LHCN-M2 (cell line): ENCODE measurements around the gene TTC21A. TPM values are rescaled to one million over a fixed set of nuclear protein-coding genes. Genes with fewer than 3 reads are reported as not detected.
"Not testable (repeated sequence)": the region's sequence is repeated elsewhere in the genome, so short reads cannot be mapped to it uniquely, and the experiment has no call there.

ENCODE experiments used
- DNase-seq: peaks from one replicate; pipeline ENCODE4 v3.0.0-alpha.2; 2012; ENCODE audit warnings: low read depth
- polyA plus RNA-seq: library from polyadenylated mRNA; unstranded; fragments of >200 nt; gene quantifications from one replicate; pipeline ENCODE4 v1.2.1, GENCODE V29; 2012; ENCODE audit warnings: missing spikeins
- total RNA-seq: library from RNA; depleted of rRNA; stranded (reverse); fragments of >200 nt; gene quantifications from 2 replicates; pipeline ENCODE4 v1.2.3, GENCODE V29; 2014; rRNA removed

Gene TTC21A
- 1.3 and 1.5 TPM in 2 replicates for total RNA-seq
- 1.0 TPM for polyA plus RNA-seq

- DNase-seq: peak; percentile 84
Observed at GRCh38 chr3:39107388-39108199, at the start of gene TTC21A, which contains the start of gene GORASP1. Gene TTC21A (plus strand): TSS chr3:39107680. CDS start chr3:39107838, 158 bp downstream. Gene GORASP1 (minus strand): TSS chr3:39107627. CDS start chr3:39107541, 86 bp downstream.

- not testable (repeated sequence) for DNase-seq
Observed at GRCh38 chr3:39061228-39061627, 46.3 kb upstream of the TTC21A start.

GRCh38 chr3:39062180-39062579 is 45.3 kb upstream of the TTC21A start:
- no peak for DNase-seq

- no peak for DNase-seq
Observed at GRCh38 chr3:39063143-39063542, 44.3 kb upstream of the TTC21A start.

DNA sequence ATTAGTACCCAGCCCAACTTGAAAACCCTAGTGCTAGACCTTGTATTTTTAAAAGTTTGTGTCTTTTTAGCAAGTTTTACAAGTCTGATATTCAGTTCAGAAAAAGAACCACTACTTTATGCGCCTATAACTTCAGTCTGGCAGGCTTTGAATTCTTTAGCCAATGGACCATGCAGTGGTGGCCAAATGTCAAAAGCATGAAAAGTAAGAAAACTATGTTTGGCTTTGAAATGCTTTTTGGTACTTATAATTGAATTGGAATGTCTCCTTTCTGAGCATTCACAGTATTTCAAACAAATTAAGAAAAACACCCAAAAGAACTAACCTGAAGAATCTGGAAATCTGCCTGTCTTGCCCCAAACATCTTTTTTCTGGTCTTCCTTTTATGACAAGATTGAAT is 42.8 kb upstream of the TTC21A start:
- DNase-seq: no peak

- DNase-seq: peak; percentile 18
Observed at GRCh38 chr3:39065197-39065596, 42.3 kb upstream of the TTC21A start.

DNA sequence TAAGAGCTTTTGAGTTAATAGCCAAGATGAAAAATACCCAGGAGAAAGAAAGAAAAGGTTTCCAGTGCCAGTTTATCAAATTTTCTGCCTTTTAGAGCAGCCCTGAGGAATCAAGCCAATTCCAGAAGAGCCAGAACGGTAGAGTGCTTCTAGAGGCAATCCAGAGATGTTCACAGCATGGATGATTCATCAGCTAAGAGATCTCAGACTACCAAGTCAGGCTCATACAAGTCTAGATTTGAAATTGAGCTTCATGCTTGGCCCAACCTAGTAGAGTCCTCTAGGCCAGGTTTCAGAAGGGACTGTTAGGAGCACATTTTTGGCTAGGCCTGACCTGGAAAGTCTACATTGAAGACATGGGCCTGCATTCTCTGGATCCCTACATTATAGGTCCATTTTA is 40.2 kb upstream of the TTC21A start:
- DNase-seq: no peak

DNA sequence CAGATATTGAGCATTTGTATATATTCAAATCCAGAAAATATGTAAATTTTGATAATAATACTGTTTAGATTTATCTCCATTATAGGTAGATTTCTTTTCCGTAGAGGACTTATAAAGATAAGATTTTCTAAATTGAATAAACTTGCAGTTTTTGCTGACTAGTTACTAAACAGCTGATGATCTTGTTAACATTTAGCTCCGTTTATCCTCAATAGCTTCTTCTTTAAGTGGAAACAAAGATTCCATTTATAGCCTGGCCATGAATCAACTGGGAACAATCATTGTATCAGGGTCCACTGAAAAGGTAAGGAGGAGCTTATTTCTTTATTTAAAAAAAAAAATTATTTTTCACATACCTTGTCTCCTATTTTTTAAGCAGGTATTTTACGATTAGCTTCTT is 38.9 kb upstream of the TTC21A start:
- DNase-seq: no peak

DNA sequence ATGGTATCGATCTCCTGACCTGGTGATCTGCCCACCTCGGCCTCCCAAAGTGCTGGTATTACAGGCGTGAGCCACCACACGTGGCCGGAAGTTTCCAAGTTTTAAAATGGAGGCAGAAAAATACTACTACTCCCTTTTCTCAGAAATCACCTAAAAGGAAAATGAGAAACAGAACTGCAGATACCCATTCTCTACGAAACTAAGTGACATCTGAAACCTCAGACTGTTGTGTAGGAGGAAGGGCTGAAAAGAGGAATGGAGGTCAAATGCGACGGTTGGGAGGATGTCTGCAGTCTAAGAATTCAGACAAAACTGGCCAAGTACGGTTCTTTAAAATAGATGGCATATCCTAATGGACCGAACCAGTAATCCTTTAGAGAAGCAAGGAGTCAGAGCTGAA is 31.6 kb upstream of the TTC21A start:
- DNase-seq: no peak

GRCh38 chr3:39079530-39079929 is 27.9 kb upstream of the TTC21A start:
- no peak for DNase-seq

DNA sequence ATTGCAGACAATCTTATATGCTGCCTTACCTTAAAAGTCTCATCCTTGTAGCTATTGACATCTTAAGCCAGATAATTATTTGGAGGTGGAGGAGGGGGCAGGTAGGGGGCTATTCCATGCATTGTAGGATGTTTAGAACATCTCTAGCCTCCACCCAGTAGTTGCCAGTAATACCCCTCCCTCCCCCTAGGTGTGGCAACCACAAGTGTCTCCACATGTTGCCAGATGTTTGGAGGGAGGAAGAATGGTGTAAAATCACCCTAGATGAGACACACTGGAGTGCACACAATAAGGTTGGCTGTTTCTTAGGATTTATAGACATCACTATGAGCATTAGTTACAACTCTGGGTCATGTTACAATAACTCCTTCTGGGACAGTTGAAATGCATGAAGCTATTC is 27.5 kb upstream of the TTC21A start:
- no peak for DNase-seq

DNA sequence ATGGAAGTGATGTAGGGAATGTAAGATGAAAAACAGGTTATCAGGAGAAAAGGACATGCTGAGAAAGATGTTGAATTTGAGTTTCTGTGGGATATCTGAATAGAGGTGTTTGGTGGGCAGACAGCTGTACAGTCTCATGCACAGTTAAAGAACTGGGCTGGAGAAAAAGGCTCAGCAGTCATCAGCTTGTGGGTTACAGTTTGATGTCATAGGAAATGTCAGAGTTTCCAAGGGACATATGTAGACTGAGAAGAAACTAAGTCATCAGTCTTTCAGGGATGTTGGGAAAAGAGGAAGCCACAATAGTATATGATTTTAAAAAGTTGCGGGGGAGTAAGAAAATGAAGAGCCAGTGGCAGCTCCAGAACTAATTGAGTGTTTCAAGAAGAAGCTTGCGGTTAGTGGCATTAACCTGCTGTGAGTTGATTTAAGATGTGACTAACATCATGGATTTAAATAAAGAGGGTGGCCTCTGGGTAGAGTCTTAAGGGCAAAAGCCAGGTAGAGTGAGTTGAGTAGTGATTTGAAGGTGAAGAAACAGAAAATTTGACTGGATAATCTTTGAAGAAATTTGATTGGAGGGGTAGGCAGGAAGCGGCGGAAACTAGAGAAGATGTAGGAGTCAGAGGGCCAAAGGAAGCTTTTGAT is 24.7 kb upstream of the TTC21A start:
- DNase-seq: no peak

DNA sequence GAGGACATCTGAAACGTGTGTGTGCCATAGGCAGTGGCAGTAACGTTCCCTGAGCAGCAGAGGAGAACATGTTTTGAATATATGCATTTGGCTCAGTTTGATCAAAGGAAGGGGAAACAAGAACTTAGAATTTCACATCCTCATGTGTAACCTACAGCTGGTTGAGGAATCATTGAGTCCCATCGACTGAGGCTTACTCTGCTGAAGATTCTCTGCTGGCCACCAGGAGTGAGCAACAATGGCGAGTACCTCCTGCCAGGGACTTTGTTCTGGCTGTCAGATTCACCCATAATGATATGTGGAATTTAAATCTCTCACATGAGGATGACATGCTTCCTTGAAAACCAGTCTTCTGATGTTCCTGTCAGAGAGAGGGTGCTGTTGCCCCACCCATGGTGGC is 21.3 kb upstream of the TTC21A start:
- DNase-seq: no peak

DNA sequence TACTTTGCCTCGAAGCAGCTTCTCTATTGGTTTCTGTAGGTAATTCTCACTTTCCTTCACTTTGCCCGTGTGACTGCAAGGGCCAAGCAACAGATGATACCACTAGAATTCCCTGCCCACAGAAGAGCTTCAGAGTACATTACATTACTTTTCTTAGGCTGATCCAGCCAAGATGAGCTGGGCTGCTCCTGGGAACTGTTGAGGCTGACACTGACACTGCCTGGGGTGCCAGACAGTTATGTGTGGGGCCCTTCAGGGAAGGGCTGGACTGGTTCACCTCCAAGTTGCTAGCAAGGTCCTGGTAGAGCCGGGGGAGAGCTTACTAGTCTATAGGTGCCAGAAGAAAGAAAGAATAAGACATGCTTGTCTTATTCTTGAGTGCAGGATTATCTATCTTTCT is 19.0 kb upstream of the TTC21A start:
- DNase-seq: no peak

DNA sequence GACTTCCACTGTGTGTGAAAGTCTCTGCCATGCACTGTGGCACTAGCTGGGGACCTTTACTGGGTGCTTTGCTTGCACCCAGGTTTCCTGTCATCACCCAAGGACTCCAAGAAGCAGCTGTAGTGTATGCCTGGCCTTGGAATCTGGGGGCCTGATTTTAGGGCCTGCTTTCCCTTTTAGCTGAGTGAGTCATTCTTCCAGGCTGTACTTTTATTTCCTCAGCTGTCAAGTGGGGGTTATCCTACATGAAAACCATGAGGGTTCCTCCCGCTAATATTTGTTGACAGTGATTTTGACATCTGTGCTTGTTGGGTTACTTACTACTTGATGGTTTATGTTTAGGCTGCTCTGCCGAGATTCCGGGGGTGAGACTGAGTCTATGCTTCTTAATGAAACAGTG is 18.6 kb upstream of the TTC21A start:
- peak; percentile 91 for DNase-seq

DNA sequence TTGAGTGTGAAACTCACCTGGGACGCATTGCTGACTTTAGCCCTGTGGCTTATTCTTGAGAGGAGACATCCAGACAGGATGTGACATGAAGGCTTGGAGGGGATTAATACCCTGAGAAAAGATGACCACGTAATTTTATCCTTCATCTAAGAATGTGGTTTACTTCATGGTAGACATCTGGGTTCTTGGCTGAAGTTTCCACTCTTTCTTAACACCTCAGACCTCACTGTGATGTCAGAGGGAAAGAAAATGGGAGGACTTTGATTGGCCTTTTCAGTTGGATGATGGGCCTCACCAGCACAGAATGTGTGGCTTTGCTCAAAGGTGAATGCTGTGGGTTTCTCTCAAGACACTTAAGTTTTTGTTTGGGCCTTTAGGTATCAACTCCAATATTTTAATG is 16.6 kb upstream of the TTC21A start:
- peak; percentile 43 for DNase-seq

DNA sequence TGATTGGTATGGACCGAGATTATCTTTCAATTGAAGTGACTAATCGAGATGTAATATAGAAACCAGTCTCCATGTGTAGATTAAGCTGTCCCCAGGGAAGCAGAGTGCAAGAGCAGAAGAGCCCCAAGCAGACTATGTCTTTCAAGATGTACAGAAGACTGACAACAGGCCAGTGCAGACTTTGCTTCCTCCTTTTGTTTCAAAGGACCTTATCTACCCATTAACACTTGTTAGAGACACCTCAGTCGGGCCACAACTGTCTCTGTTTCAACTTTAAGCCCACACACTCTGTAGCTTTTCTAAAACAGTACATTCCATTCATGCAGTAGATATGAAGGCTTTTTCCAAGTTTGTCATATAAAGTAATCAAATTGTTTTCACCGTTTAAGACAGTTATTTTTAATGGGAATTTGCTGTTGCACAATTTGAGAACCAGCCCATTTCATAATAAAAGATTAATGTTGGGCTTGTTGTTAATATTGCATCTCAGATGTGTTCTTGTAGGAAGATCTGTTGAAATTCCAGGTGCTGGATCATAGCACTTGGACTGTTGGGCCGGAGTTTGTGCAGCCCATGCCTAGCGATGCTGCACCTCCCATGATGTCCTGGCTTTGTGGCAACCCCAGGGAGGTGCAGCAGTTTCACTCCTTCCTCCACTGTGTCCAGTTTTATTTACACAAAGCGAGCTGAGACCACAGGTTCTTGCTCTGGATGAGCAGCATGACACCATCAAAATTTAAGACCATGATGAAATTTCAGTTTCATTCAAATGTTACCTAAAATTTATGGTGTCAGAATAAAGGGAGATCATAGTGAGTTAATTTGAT is 12.4 kb upstream of the TTC21A start:
- DNase-seq: no peak

DNA sequence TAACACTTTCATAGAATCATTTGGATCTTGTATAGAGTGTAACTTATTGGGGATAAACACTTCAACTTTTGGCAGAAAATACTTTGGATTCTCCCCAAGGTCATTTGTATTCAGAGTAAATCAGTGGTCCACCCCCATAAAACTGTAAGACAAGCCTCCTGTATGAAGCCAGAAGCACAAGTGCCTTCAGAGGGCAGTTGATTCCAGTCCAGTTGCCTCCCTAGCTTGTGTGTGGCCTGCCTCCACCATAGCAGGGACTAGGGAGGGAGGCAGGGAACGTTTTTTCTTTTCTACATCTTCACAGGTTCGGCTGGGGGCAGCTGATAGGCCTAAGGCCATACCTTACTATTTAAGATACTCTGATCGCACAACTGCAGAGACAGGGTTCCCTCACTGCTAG is 11.7 kb upstream of the TTC21A start:
- DNase-seq: no peak

DNA sequence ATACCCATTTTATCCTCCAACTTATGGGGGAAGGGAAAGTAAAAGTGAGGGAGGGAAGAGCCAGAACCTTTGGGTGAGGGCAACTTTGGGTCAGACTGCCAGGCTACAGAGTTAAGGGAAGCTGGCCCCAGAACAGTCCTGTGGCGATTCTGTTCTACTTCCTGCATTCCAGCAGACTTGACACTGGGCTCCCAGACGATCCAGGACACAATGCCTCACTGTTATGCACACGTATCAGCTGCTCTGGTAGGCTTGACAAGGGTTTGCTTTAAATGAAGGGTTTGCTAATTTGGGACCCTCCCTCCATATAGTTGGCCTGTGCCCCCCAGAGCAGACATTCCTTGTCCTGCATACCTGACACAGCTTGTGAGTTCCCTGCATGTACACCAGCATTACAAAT is 10.7 kb upstream of the TTC21A start:
- no peak for DNase-seq

DNA sequence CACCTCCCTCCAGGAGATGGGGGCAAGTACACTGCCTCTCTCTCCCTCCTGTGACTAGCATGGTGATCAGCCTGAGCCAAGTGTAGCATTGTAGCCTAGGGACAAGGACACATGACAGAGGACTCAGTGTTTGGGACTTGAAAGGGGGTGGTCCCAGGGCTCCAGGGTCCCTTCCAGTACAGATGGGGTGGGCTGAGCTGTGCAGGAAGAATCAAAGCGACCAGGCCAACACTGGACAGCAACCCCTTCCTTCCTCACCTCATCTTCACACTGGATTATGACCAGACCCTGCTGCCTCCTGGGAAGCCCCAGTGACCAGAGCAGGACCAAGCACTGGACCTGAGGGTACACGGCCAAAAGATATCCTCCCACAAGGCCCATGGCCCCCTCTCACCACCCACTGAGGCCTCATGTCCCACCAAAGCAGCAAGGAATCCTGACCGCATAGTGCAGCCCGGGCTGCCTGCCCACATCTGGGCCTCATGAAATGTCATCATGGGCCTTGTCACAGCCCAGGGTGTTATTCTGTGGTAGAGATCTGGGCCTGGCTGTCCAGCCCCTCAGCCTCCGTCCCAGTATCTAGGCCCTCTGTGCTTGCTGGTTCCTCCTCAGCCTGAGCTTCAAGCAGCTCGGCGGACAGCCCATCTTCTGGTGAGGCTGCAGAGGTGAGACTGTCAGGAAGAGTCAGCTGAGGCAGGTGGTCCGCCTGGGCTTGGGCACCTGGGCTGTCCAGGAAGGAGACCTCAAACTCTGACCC is 9.6 kb upstream of the TTC21A start:
- DNase-seq: no peak

DNA sequence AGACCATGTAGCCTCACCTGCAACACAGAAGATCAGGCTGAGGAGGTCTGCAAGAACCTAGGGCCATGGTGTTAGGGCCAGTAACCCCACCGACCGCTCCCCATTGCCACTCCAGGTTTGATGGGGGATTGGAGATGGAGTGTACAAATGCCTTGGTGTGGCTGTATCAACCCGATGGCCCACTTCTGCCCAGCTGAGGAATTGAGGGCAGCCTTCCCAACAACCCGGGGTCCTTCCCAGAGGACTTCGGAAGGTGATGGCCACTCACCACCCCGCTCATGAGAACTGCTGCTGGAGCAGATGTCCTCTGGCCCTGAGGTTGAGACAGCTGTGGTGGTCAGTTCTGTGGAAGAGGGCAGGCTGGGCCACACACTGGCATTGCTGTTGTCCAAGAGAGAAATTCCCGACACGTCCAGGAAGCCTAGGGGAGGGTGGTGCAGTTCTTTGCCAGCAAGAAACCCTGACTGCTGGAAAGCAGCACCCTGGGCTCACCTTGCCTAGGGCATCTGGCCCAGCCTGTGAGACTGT is 8.9 kb upstream of the TTC21A start:
- no peak for DNase-seq
